GM20000 (cell line): Measurements from ENCODE around the gene TBXT.

ENCODE experiments used
- DNase-seq: peaks from one replicate; pipeline ENCODE4 v3.0.0; 2012; ENCODE audit warnings: low spot score
- TF ChIP-seq, protein P1 (sequence below): IDR thresholded peaks from 2 replicates; pipeline ENCODE4 v1.5.1; 2012; ENCODE audit warnings: mild to moderate bottlenecking, control low read depth; ENCODE audit errors: extremely low read depth, missing control alignments

Gene TBXT

GRCh38 chr6:166157930-166158617 lies 9.6 kb downstream of the TBXT start:
- DNase-seq, result no peak

DNA sequence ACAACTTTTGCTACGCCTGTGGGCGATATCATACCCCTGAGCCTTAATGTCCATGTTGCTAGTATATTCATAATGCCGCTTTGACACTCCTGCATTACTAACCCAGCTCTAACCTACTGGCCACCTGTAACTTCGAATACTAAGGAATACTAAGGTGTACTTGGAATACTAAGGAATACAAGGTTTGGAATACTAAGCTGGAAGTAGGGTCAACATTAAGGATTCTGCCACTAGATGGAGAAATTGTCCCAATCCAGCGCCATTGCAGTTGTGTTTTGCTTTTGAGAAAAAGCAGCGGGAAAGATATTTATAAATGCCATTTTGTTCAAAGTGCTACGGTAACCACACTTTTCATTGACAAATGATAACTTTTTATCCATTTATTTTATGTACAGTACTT lies 10.7 kb downstream of the TBXT start:
- TF ChIP-seq, protein P1, sequence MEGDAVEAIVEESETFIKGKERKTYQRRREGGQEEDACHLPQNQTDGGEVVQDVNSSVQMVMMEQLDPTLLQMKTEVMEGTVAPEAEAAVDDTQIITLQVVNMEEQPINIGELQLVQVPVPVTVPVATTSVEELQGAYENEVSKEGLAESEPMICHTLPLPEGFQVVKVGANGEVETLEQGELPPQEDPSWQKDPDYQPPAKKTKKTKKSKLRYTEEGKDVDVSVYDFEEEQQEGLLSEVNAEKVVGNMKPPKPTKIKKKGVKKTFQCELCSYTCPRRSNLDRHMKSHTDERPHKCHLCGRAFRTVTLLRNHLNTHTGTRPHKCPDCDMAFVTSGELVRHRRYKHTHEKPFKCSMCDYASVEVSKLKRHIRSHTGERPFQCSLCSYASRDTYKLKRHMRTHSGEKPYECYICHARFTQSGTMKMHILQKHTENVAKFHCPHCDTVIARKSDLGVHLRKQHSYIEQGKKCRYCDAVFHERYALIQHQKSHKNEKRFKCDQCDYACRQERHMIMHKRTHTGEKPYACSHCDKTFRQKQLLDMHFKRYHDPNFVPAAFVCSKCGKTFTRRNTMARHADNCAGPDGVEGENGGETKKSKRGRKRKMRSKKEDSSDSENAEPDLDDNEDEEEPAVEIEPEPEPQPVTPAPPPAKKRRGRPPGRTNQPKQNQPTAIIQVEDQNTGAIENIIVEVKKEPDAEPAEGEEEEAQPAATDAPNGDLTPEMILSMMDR, result no peak
- DNase-seq, result no peak

More at GRCh38 chr6:166157930-166158617, 9.6 kb downstream of the TBXT start:
- TF ChIP-seq, protein P1, result no peak

GRCh38 chr6:166153966-166154365 lies 13.7 kb downstream of the TBXT start:
- no peak for DNase-seq

DNA sequence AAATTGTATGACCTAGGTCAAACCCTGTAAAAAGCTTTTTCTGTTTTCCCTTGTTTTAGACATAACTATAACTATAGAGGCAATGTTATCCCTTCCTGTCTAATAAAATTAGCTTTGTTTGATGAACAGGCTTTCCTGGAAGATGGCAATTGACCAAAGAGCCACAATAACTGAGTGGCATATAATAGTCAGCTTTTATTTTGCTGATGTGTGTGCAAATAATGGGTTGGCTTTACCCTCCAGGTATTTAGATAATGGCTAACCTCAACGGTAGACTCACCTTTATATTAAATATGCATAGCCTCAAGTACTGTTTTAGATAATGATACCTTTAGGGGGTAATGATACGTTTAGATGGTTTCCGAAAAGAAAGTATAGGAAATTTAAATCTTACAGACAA lies 15.0 kb downstream of the TBXT start:
- TF ChIP-seq, protein P1, result no peak

More at GRCh38 chr6:166153966-166154365, 13.7 kb downstream of the TBXT start:
- TF ChIP-seq, protein P1, result no peak

GRCh38 chr6:166151798-166152197 lies 15.9 kb downstream of the TBXT start:
- DNase-seq, result no peak
- TF ChIP-seq, protein P1, result no peak

More for the DNA sequence above, 15.0 kb downstream of the TBXT start:
- no peak for DNase-seq

GRCh38 chr6:166145751-166146150 lies 21.9 kb downstream of the TBXT start:
- DNase-seq, result no peak
- TF ChIP-seq, protein P1, result no peak

GRCh38 chr6:166143011-166143410 lies 24.6 kb downstream of the TBXT start:
- TF ChIP-seq, protein P1, result no peak
- DNase-seq, result no peak
